ENCODE results near the gene PTPRA. TPM values are rescaled to one million over a fixed set of nuclear protein-coding genes. Genes with fewer than 3 reads are reported as not detected.

Gene PTPRA
- total and polyA plus RNA-seq, 2 of the 4 experiments (the other 2 are of a cell fraction): 35.0 to 50.0 TPM

GRCh38 chr20:2998728-2999127, 125.4 kb downstream of the PTPRA start:
- no peak overlapping the region for H3K4ac ChIP-seq (ENCODE audit: low read depth, low read length)
- no peak overlapping the region for H3K56ac ChIP-seq (ENCODE audit: extremely low read depth, insufficient read depth, low read length)
- H3K79me1 ChIP-seq (ENCODE audit: low read depth in 1 of 2, low read length in 2 of 2): no peaks in the 10 kb centered on the region
- no peaks in the 10 kb centered on the region for H3K27me3 ChIP-seq (ENCODE audit: control insufficient read depth, insufficient read depth, low read length)
- no peak overlapping the region for H2AFZ ChIP-seq (replicated peaks; ENCODE audit: low read length, poor library complexity)
- POLR2A ChIA-PET (ENCODE audit: unreplicated experiment): no interaction called here
- H4K20me1 ChIP-seq (ENCODE audit: insufficient read depth, low read length): no peaks in the 10 kb centered on the region
- H4K5ac ChIP-seq (ENCODE audit: low read depth, low read length): no peak overlapping the region
- dilution Hi-C loops (cut with HindIII; ENCODE audit: low sequenced_read_pairs, unreplicated experiment): no loop called here
- peaks cover 11% of the 10 kb centered on the region for H3K36me3 ChIP-seq (ENCODE audit: control insufficient read depth, insufficient read depth, low read length)
- no peak overlapping the region for H3K18ac ChIP-seq (ENCODE audit: low read depth, low read length)
- in situ Hi-C loops (cut with MboI; ENCODE audit: low sequenced_read_pairs): loop anchor here (10.0 kb wide), 2 partner anchors 124 to 244 kb away; partner anchors contain the start of gene PTPRA
- no peak overlapping the region for H4K8ac ChIP-seq (ENCODE audit: low read depth in 2 of 2, low read length in 2 of 2)
- no peak for TF ChIP-seq CHD1 (IDR thresholded peaks at IDR 0.05; ENCODE audit: low read depth, low read length)
- H3K14ac ChIP-seq (replicated peaks; ENCODE audit: low read depth, low read length): no peak overlapping the region
- peaks cover under 1% of the 10 kb centered on the region; the same call in 1 of the 2 replicates for H3K9me1 ChIP-seq (ENCODE audit: insufficient read depth, low read length)
- no peaks in the 10 kb centered on the region for H3K4me1 ChIP-seq (ENCODE audit: control insufficient read depth, insufficient read depth, low read length)
- H3K4me2 ChIP-seq (ENCODE audit: low read depth, low read length): no peak overlapping the region
- H2BK5ac ChIP-seq (ENCODE audit: low read depth, low read length, poor library complexity, severe bottlenecking): no peak overlapping the region
- H3K27ac ChIP-seq (ENCODE audit: insufficient read depth, low read length): no peak overlapping the region
- H3K9ac ChIP-seq (ENCODE audit: low read depth, low read length): no peak overlapping the region
- intact Hi-C loops (cut with micrococcal nuclease): no loop called here
- no peak overlapping the region for H2AK5ac ChIP-seq (ENCODE audit: low read depth, low read length)
- H3K23ac ChIP-seq (ENCODE audit: low read depth, low read length): no peak overlapping the region
- H3K9me3 ChIP-seq (ENCODE audit: control insufficient read depth, insufficient read depth, low read length): no peaks in the 10 kb centered on the region
- H3K4me3 ChIP-seq (ENCODE audit: insufficient read depth, low read depth, low read length): no peak overlapping the region
- DNase-seq (no peak), ATAC-seq (ENCODE audit: low read depth) (no peak)
- BruUV-seq (replicated peaks): no TSS peak
- no peak overlapping the region for H2AK9ac ChIP-seq (replicated peaks; ENCODE audit: low read depth, low read length, poor library complexity)
- CTCF ChIA-PET: no interaction called here
- no peak overlapping the region for H4K91ac ChIP-seq (ENCODE audit: insufficient read depth, low read depth, low read length)
- no peak overlapping the region for H2BK15ac ChIP-seq (ENCODE audit: low read depth, low read length)
- H2BK120ac ChIP-seq (ENCODE audit: low read depth, low read length): no peak overlapping the region
- no peak overlapping the region for H2BK20ac ChIP-seq (ENCODE audit: low read depth, low read length)

Measured in IMR-90 (cell line).